ENCODE data around the gene DOCK8.

DNA sequence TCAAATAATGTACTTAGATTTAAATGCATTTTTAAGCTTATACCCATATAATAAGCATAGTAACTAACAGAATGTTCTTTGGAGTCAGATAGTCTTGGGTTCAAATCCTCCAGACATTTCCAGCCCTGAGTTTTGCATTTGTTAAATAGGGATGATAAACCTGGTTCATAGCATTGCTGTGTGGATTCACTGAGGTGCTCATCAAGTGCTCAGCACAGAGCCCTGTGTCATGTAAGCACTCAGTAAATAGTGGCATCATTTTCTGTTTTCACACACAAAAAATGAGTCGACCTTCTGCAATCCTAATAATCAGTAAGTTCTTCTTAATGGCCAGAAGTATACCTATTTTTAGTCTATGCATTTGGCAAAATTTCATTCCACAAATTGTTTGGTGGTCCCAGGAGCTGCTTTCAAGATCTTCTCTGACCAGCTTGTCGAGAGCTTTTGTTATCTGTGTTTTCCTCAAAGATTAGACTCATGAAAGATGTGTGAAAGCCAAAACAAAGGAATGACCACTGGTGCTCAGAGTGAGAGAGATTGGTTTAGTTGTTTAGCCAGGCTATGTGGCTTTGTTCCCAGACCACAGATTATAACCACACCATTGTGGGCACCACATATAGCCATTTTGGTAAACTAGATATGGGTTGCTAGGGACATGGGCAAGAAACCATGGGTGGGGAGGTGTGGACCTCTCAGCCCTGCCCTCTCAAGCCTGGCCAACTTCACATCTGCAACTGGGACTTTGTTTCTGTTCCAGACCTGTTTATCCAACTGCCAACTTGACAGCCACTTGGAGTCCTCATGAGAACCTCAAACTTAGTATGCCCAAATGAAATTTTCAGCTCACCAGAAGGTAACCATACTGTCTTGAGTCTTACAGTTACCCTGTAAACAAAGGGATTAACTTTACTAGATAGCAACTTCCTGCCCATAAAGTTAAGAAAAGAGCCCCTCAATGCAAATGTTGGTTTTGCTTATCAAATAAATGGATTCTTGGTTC, 45.0 kb downstream of the DOCK8 start:
- TF ChIP-seq, protein P1, sequence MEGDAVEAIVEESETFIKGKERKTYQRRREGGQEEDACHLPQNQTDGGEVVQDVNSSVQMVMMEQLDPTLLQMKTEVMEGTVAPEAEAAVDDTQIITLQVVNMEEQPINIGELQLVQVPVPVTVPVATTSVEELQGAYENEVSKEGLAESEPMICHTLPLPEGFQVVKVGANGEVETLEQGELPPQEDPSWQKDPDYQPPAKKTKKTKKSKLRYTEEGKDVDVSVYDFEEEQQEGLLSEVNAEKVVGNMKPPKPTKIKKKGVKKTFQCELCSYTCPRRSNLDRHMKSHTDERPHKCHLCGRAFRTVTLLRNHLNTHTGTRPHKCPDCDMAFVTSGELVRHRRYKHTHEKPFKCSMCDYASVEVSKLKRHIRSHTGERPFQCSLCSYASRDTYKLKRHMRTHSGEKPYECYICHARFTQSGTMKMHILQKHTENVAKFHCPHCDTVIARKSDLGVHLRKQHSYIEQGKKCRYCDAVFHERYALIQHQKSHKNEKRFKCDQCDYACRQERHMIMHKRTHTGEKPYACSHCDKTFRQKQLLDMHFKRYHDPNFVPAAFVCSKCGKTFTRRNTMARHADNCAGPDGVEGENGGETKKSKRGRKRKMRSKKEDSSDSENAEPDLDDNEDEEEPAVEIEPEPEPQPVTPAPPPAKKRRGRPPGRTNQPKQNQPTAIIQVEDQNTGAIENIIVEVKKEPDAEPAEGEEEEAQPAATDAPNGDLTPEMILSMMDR (IDR thresholded peaks at IDR 0.05) = no peak
- TF ChIP-seq CEBPB (IDR thresholded peaks at IDR 0.05) = no peak
- no peak for TF ChIP-seq RAD21 (conservative IDR thresholded peaks at IDR 0.05 in 1 of 2, IDR thresholded peaks at IDR 0.05 in 1 of 2)
- TF ChIP-seq EP300 (IDR thresholded peaks at IDR 0.05) = no peak
- TF ChIP-seq, protein P2, sequence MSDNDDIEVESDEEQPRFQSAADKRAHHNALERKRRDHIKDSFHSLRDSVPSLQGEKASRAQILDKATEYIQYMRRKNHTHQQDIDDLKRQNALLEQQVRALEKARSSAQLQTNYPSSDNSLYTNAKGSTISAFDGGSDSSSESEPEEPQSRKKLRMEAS (IDR thresholded peaks at IDR 0.05) = no peak
- no peak for TF ChIP-seq CHD2 (IDR thresholded peaks at IDR 0.05; ENCODE audit: low read length, partially characterized antibody)
